ENCODE results near the gene CCDC122.

Gene CCDC122

GRCh38 chr13:43878892-43879754 lies at the start of gene CCDC122:
CCDC122 (minus strand) TSS chr13:43879740; CDS start chr13:43869376, 10,364 bp downstream.
- DNase-seq: no peak

GRCh38 chr13:43924549-43925245 lies 45.2 kb upstream of the CCDC122 start:
- no peak for DNase-seq

- no peak for DNase-seq
These were observed 41.6 kb upstream of the CCDC122 start for GRCh38 chr13:43920965-43921674.

GRCh38 chr13:43918636-43919035 lies 39.1 kb upstream of the CCDC122 start:
- DNase-seq: no peak

DNA sequence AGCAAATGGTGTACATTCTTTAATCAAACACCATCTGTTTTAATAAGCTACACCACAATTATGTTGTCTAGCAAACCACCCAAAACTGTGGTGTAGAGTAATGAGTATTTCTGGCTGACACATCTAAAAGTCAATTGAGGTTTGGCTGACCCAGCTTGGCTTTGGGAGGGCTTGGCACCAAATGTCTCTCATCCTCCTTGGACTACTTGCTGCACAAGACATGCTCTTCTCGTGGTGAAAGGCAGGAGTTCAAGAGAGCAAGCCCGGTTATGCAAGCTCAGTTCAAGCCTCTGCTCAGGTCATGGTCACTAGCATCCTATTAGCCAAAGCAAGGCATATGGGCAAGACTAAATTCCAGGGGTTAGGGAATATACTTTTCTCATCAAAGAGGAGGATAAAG lies 37.3 kb upstream of the CCDC122 start:
- DNase-seq: no peak

DNA sequence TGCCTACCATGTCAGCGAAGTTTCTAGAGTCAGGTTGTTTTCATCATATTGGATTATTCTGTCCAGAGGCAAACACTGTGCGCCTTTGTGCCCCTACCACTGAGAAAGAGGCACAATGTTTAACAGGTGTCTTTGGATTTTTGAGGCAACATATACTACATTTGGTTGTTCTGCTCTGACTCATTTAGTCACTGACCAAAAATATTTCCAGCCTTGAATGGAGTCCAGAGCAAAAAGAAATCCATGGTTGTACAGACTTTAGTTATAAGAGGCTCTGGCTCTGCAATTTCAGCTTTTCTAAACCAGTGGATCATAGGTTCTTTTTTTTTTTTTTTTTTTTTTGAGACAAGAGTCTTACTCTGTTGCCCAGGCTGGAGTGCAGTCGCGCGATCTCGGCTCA lies 35.9 kb upstream of the CCDC122 start:
- DNase-seq: no peak

DNA sequence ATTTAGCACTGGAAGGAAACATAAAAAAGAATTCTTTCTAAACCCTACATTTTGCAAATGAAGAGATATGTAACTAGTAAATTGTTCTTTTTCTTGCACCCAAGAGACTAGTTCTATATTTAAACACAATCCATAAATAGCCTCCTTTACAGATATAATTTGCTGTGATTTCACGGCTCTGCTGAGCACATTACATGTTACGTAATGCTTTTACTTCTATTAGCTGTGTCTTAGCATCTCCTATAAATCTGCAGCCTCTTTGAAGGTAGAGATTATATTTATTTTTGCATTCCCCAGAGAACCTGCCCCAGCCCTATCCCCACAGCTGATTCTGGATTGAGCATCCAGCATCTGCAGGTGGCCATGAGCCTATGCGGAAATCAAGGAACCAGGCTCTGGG lies 32.3 kb upstream of the CCDC122 start:
- DNase-seq: no peak

GRCh38 chr13:43911278-43911677 lies 31.7 kb upstream of the CCDC122 start:
- DNase-seq: no peak

DNA sequence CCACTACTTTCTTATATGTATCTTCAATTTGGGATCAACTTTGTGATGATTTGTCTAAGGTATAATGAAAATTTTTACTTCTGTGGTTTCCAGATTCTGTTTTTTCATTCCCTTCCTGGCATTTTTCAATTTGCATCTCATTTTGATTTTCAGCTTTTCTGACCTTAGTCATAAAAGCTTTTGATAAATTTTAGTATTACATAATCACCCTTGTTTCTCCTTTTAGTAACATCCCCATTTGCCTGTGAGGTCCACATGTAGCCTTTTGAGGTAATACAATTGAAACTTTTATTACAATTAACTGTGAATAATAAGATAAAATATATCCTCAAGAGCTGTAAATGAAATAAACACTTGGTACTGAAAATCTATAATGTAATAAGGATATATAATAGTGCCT lies 31.3 kb upstream of the CCDC122 start:
- no peak for DNase-seq

DNA sequence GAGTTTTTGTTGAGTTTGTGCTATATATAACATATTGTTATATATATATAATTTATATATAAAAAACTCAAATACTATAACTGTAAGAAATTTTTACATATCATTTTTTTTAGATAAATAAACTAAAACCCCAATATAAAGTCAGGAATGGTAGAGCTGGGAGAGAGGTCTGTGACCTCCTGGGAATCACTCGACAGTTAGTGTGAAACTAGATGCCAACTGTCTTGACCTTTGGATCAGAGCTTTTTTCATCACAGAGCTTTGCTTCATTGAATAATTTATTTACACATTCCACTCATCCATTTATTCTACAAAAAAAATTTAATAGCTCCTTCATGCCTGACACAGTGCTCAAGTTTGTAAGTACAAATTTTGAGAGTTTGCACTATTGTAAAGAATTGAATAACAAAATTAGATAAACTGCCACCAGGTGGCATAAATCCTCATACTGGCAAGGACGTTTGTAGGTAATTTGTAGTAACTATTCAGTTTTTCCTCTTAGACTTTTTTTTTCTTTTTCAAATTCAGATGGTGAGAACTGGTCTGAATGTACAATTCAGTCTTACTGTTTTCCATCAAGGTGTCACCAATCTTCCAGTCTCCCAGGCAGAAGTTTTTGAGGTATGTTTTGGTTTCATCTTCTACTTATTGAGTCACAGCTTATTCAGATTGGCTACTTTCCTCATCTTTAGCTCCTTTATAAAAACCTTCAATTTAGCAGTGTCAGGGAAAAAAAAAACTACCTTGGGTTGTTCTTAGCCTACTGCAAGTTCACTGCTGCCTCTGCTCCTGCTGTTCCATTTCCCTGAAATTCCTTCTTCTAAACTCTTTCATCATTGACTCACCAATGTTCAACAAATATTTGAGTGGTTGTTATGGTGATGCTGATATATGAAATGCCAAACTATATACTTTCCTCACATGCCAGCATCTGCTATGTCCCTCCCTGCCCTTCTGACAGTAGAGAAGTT lies 28.9 kb upstream of the CCDC122 start:
- DNase-seq: no peak

DNA sequence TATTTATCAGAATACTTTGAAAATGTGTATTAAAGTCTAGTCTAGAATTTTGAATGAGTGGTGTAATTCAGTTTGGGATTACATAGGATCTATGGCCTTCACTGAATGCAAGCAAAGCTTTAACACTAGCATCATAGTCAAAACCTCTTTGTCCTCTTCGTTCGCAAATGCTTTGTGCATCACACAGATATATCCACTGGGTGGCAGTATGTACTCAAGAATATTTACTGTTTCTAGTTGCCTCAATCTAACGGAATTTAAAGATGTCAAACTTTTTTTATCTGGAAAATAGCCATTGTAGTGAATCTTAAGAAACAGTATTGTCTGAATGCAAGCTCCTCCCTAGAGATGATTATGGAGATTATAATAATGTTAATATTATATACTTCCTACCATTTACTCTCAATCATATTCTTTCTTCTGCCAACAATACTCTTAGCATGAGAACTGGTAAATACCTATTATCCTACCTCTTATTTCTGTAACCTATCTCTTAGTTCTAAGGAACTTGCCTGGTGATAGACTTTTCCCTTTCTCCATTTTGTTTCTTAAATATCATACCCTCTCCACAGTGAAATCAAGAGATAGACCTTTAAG lies 26.0 kb upstream of the CCDC122 start:
- no peak for DNase-seq

DNA sequence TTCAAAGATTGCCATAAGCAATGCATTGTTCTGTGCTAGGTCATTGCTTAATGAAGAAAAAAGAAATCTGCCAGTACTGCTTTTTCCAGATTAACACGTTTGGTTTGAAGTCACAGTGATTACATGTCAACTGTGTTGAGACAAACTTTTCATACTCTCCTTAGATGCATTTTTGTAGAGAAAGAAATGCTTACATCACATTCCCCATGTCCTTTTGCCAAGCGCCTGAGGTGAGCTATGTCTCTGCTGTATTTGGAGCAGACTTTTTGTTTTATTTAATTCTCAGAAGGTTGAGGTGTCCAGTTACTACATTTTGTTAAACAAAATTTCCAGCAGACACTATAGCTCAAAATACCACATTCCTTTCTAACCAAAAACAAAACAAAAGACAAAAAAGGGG lies 16.4 kb upstream of the CCDC122 start:
- no peak for DNase-seq

DNA sequence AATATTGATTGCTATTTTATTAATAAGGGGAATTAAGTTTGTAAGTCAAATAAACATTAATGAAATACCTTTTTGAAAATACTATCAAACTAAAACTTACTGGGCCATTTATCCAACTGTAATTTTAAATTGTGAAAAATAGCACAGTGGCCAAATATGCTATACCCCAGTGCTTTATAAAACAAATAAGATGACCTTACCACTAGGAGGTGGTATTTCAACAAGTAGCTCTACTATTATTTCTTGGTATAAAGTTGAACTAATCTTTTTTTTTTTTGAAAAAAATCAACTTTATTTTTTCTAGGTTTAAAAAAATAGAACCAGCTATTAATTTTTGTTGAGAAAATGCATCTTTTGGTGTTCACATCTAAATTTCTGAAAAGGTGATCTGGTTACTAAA lies 14.9 kb upstream of the CCDC122 start:
- DNase-seq: no peak

DNA sequence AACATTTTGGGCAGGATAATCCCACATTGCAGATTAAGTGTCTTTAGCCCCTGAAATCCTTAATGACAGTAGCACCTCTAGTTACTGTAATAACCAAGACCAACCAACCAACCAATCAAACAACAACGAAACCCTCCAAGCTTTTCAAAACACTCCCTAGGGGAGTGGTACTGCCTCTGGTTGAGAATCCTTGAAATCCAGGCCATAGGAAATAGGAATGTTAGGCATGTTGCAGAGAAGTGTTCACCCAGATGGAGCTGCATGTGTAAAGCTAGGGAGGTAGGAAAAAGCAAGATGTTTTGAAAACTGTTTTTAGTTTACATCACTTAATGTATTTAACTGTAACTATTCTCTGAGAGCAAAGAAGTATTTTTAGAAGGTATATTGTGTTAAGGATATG lies 4.7 kb upstream of the CCDC122 start:
- no peak for DNase-seq

GRCh38 chr13:43883631-43884030 lies 4.1 kb upstream of the CCDC122 start:
- DNase-seq: no peak

- no peak for DNase-seq
These were observed 2.0 kb upstream of the CCDC122 start for GRCh38 chr13:43881580-43881979.

GRCh38 chr13:43880926-43881325 lies 1.4 kb upstream of the CCDC122 start:
- DNase-seq: no peak

DNA sequence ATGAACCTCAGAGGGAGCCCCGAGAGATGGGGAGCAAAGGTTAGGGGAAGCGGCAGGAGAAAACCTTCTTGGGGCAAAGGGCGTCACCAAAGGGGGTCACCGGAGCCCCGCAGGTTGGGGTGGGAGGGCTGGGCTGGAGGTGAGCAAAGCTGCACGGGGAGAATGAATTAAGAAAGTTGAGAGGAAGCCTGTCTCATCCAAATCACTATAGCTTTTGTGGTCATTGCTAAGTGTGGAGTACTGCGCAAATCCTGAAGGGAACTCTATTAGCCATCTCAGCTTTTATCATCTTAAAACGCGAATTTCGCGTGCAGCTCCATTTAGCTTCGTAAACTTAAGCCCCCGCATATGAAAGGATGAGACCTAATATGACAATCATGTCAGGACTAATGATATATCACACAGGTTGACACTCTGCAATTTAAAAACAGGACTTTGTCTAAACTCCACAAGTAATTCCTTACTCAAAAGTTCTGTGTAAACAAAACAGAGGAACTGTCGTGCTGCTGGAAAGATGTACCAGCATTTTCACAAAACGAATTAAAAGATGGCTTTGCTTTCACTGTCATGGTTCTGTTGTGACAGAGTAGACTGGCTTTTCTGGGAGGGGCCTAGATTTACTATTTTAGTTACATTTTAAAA lies 795 bp upstream of the CCDC122 start:
- no peak for DNase-seq

- DNase-seq: no peak
These were observed 228 bp upstream of the CCDC122 start, which contains the start of gene LACC1 for GRCh38 chr13:43879755-43880181. LACC1 (plus strand) TSS chr13:43879904; CDS start chr13:43880986, 1,082 bp downstream.

GRCh38 chr13:43877766-43878165 lies 1.8 kb downstream of the CCDC122 start:
- DNase-seq: no peak

GRCh38 chr13:43877326-43877725 lies 2.2 kb downstream of the CCDC122 start:
- DNase-seq: no peak
